HG03521 (cell line): ENCODE data around the gene GSS.

ENCODE experiments used
- ATAC-seq: cut with Tn5 transposase; IDR thresholded peaks from one replicate; pipeline ENCODE4 v1.9.1; 2021; ENCODE audit warnings: mild to moderate bottlenecking, moderate library complexity; ENCODE audit not compliant: unreplicated experiment

Gene GSS

GRCh38 chr20:34947336-34947735 is 8.3 kb downstream of the GSS start:
- ATAC-seq = no peak

GRCh38 chr20:34946661-34947060 is 8.9 kb downstream of the GSS start:
- ATAC-seq = no peak

GRCh38 chr20:34945315-34946077 is 10.1 kb downstream of the GSS start:
- ATAC-seq = no peak

GRCh38 chr20:34943808-34944567 is 11.6 kb downstream of the GSS start:
- ATAC-seq = no peak

GRCh38 chr20:34942301-34942700 is 13.3 kb downstream of the GSS start:
- ATAC-seq = no peak

- ATAC-seq = no peak
Observed at GRCh38 chr20:34941226-34941625, 14.4 kb downstream of the GSS start.

GRCh38 chr20:34940081-34940481 is 15.5 kb downstream of the GSS start:
- ATAC-seq = no peak

GRCh38 chr20:34938466-34939163 is 17.0 kb downstream of the GSS start:
- ATAC-seq = no peak

- no peak for ATAC-seq
Observed at GRCh38 chr20:34931771-34932170, 23.8 kb downstream of the GSS start.

GRCh38 chr20:34928411-34928810 is 27.2 kb downstream of the GSS start:
- no peak for ATAC-seq

- ATAC-seq = no peak
Observed at GRCh38 chr20:34927736-34928135, 27.9 kb downstream of the GSS start.

GRCh38 chr20:34926581-34926980 is 29.0 kb downstream of the GSS start:
- ATAC-seq = no peak

GRCh38 chr20:34925981-34926380 is 29.6 kb downstream of the GSS start:
- no peak for ATAC-seq

- ATAC-seq = no peak
Observed at GRCh38 chr20:34925341-34925740, 30.3 kb downstream of the GSS start.

- no peak for ATAC-seq
Observed at GRCh38 chr20:34923414-34923813, 32.2 kb downstream of the GSS start.

GRCh38 chr20:34922654-34923381 is 32.8 kb downstream of the GSS start:
- ATAC-seq = no peak

GRCh38 chr20:34921436-34921835 is 34.2 kb downstream of the GSS start:
- ATAC-seq = no peak

GRCh38 chr20:34920055-34920454 is 35.6 kb downstream of the GSS start:
- ATAC-seq = no peak

GRCh38 chr20:34916774-34917354 is 38.7 kb downstream of the GSS start:
- no peak for ATAC-seq

GRCh38 chr20:34915749-34916455 is 39.7 kb downstream of the GSS start:
- ATAC-seq = no peak
